ENCODE measurements around the gene AOAH. TPM values are rescaled to one million over a fixed set of nuclear protein-coding genes. Genes with fewer than 3 reads are reported as not detected.

Gene AOAH
- total RNA-seq, 4 donors from 2014 or later = 0.69 to 3.2 (median 2.2) TPM

GRCh38 chr7:36728143-36728542 lies 3.8 kb upstream of the AOAH start:
- intact Hi-C loops (cut with DNase I; ENCODE audit: low total_unique reads) = no loop called here
- TF ChIP-seq POLR2A (IDR thresholded peaks at IDR 0.05) (no peak), CTCF (IDR thresholded peaks at IDR 0.05) (no peak)
- 93 to 95% methylated on average over 2 of the region's 2 CpGs for WGBS, 2 donors

GRCh38 chr7:36726806-36727503 lies 2.7 kb upstream of the AOAH start:
- no peak for DNase-seq (ENCODE audit: low spot score in 2 of 2)
- H3K4me3 ChIP-seq (ENCODE audit: low read depth, poor library complexity, severe bottlenecking) = no peak overlapping the region
- intact Hi-C loops (cut with DNase I; ENCODE audit: low total_unique reads) = no loop called here
- 74 to 85% methylated on average over 4 of the region's 4 CpGs for WGBS, 2 donors
- TF ChIP-seq POLR2A (IDR thresholded peaks at IDR 0.05) (no peak), CTCF (IDR thresholded peaks at IDR 0.05) (no peak)

More at GRCh38 chr7:36728143-36728542, 3.8 kb upstream of the AOAH start:
- DNase-seq (ENCODE audit: low spot score in 2 of 2) = no peak
- H3K4me3 ChIP-seq (ENCODE audit: low read depth, poor library complexity, severe bottlenecking) = no peak overlapping the region

GRCh38 chr7:36726311-36726710 lies 2.0 kb upstream of the AOAH start:
- WGBS, 2 donors = 82 to 90% methylated on average over 7 of the region's 7 CpGs
- H3K4me3 ChIP-seq (ENCODE audit: low read depth, poor library complexity, severe bottlenecking) = no peak overlapping the region
- intact Hi-C loops (cut with DNase I; ENCODE audit: low total_unique reads) = no loop called here
- no peak for DNase-seq (ENCODE audit: low spot score in 2 of 2)
- no peak for TF ChIP-seq CTCF (IDR thresholded peaks at IDR 0.05)
- no peak for TF ChIP-seq POLR2A (IDR thresholded peaks at IDR 0.05)

GRCh38 chr7:36724996-36725395 lies 702 bp upstream of the AOAH start:
- DNase-seq (ENCODE audit: low spot score in 2 of 2) = no peak
- TF ChIP-seq POLR2A (IDR thresholded peaks at IDR 0.05) = no peak
- TF ChIP-seq CTCF (IDR thresholded peaks at IDR 0.05) = no peak
- intact Hi-C loops (cut with DNase I; ENCODE audit: low total_unique reads) = no loop called here
- H3K4me3 ChIP-seq (ENCODE audit: low read depth, poor library complexity, severe bottlenecking) = no peak overlapping the region
- 75% methylated on average over 2 of the region's 2 CpGs for WGBS, 2 donors

GRCh38 chr7:36723291-36723690 lies 1.0 kb downstream of the AOAH start:
- 89 to 92% methylated on average over 4 of the region's 4 CpGs for WGBS, 2 donors
- no peak for TF ChIP-seq CTCF (IDR thresholded peaks at IDR 0.05)
- no peak for TF ChIP-seq POLR2A (IDR thresholded peaks at IDR 0.05)
- no peak overlapping the region for H3K4me3 ChIP-seq (ENCODE audit: low read depth, poor library complexity, severe bottlenecking)
- intact Hi-C loops (cut with DNase I; ENCODE audit: low total_unique reads) = no loop called here
- DNase-seq (ENCODE audit: low spot score in 2 of 2) = no peak
